K562 (cell line): ENCODE data around the gene NES. TPM values are rescaled to one million over a fixed set of nuclear protein-coding genes. Genes with fewer than 3 reads are reported as not detected.
A peak's percentile ranks its signal among the peaks of the same experiment; 100 is the strongest.

Experiments used
- ATF3 ChIP-seq, 2 experiments: fragments of 450-650 bp in 1 of 2; sonication (generic) in 1 of 2; formaldehyde crosslinking in 1 of 2; IDR thresholded peaks in 1 of 2; conservative IDR thresholded peaks in 1 of 2; 2 replicates each; pipeline versions ENCODE4 v1.6.1 to v1.8.1; 2016 to 2023; ENCODE audit warnings: mild to moderate bottlenecking in 2 of 2, moderate library complexity in 2 of 2, inconsistent platforms in 1 of 2, missing genetic modification reagents in 1 of 2
- ATF7 ChIP-seq: fragments of 450-650 bp; IDR thresholded peaks from 2 replicates; pipeline ENCODE4 v1.7.1; 2014; ENCODE audit warnings: mild to moderate bottlenecking, moderate library complexity
- CSDE1 ChIP-seq, 2 experiments: fragments of 450-650 bp; IDR thresholded peaks; 2 replicates each; pipeline ENCODE4 v1.6.1; 2016; ENCODE audit warnings: mild to moderate bottlenecking in 1 of 2
- HBP1 ChIP-seq: fragments of 450-650 bp; formaldehyde crosslinking; IDR thresholded peaks from 2 replicates; pipeline ENCODE4 v1.4.0; 2022; ENCODE audit warnings: missing genetic modification characterization
- RBM22 ChIP-seq: fragments of 200-400 bp; formaldehyde crosslinking; IDR thresholded peaks from 2 replicates; pipeline ENCODE4 v1.6.1; 2018; ENCODE audit warnings: low read length, low read depth; ENCODE audit not compliant: poor library complexity, severe bottlenecking
- RBM34 ChIP-seq: fragments of 200-400 bp; formaldehyde crosslinking; IDR thresholded peaks from 2 replicates; pipeline ENCODE4 v1.6.1; 2018; ENCODE audit warnings: low read length, borderline replicate concordance; ENCODE audit not compliant: insufficient read depth
- SRSF9 ChIP-seq: fragments of 200-400 bp; formaldehyde crosslinking; IDR thresholded peaks from 2 replicates; pipeline ENCODE4 v1.6.1; 2017; ENCODE audit warnings: low read depth, low read length, borderline replicate concordance
- ZBTB26 ChIP-seq: fragments of 450-650 bp; formaldehyde crosslinking; IDR thresholded peaks from 2 replicates; pipeline ENCODE4 v1.4.0; 2022; ENCODE audit warnings: missing genetic modification characterization
- ZNF140 ChIP-seq: fragments of 250-450 bp; sonication (Bioruptor Pico); IDR thresholded peaks from 2 replicates; pipeline ENCODE4 v1.8.0; 2021; ENCODE audit warnings: moderate library complexity, mild to moderate bottlenecking, inconsistent platforms
- ZNF282 ChIP-seq: sonication (generic); formaldehyde crosslinking; IDR thresholded peaks from 2 replicates; pipeline ENCODE4 v1.8.1; 2023; ENCODE audit warnings: missing genetic modification reagents
- ZNF583 ChIP-seq: fragments of 250-450 bp; sonication (Bioruptor Pico); IDR thresholded peaks from 2 replicates; pipeline ENCODE4 v1.4.0; 2020
- ZNF592 ChIP-seq: fragments of 450-650 bp; IDR thresholded peaks from 2 replicates; pipeline ENCODE4 v1.6.1; 2017; ENCODE audit warnings: antibody characterized with exemption, mild to moderate bottlenecking
- ZNF609 ChIP-seq: sonication (generic); formaldehyde crosslinking; IDR thresholded peaks from 2 replicates; pipeline ENCODE4 v1.8.1; 2023; ENCODE audit warnings: missing genetic modification reagents, mild to moderate bottlenecking, borderline replicate concordance
- polyA plus RNA-seq, 8 experiments: library from polyadenylated mRNA; depleted of rRNA in 4 of 8; stranded (reverse) in 5 of 8; unstranded in 3 of 8; fragments of >200 nt; fragmentation: Nextera tagmentation in 2 of 8; fragmentation: Illumina TruSeq in 1 of 8; extraction: Ambion mirVana in 2 of 8; extraction: Trizol in 1 of 8; gene quantifications; 2 replicates each; pipeline versions ENCODE4 v1.2.1 to v1.2.3, GENCODE V29; 2011 to 2014; ENCODE audit warnings: inconsistent platforms in 1 of 8, missing spikeins in 1 of 8
- total RNA-seq, 7 experiments: library from RNA; depleted of rRNA in 6 of 7; stranded (reverse); fragments of >200 nt in 6 of 7; fragmentation: Illumina TruSeq in 2 of 7; extraction: Trizol in 2 of 7; gene quantifications; 2 replicates each; pipeline versions ENCODE4 v1.2.1 to v1.2.3, GENCODE V29; 2011 to 2021; ENCODE audit warnings: low replicate concordance in 1 of 7

The NES gene
- total and polyA plus RNA-seq, 9 of the 15 experiments (the other 6 are each of a cell fraction or from before 2014, with no cell fraction given): 0.10 to 8.6 (median 4.2) TPM

- peak; percentile 73 for TF ChIP-seq ATF7
- peak; percentile 84 for TF ChIP-seq ZNF592
- TF ChIP-seq ZNF282 (CRISPR knock-in tag): 0 out of 2 replicates have a peak, but pooled peaks have one; percentile 58
- TF ChIP-seq ZBTB26 (CRISPR knock-in tag): no peak
- TF ChIP-seq SRSF9: no peak
- no peak for TF ChIP-seq ZNF140 (CRISPR knock-in tag)
- TF ChIP-seq RBM34: no peak
- no peak for TF ChIP-seq RBM22
- no peak for TF ChIP-seq ZNF583
- no peak for TF ChIP-seq CSDE1 (IDR thresholded peaks at IDR 0.05)
- TF ChIP-seq ZNF609: no peak
- TF ChIP-seq HBP1 (CRISPR knock-in tag): no peak
- TF ChIP-seq ATF3 (IDR thresholded peaks at IDR 0.05): no peak
- TF ChIP-seq ATF3 (CRISPR knock-in tag; conservative IDR thresholded peaks at IDR 0.05): no peak
Measured at GRCh38 chr1:156623946-156624813, 53.0 kb downstream of the NES start (continued).
